Measurements from ENCODE around the gene PTPRD.

Gene PTPRD

GRCh38 chr9:8877753-8878494 lies 1734.9 kb downstream of the PTPRD start:
- no peak for DNase-seq

- DNase-seq, result no peak
Measured at GRCh38 chr9:8876303-8876702, 1736.5 kb downstream of the PTPRD start.

- no peak for DNase-seq
Measured at GRCh38 chr9:8874482-8874881, 1738.3 kb downstream of the PTPRD start.

GRCh38 chr9:8872802-8873201 lies 1740.0 kb downstream of the PTPRD start:
- no peak for DNase-seq

GRCh38 chr9:8871796-8872445 lies 1740.9 kb downstream of the PTPRD start:
- no peak for DNase-seq

GRCh38 chr9:8871396-8871795 lies 1741.4 kb downstream of the PTPRD start:
- DNase-seq, result no peak

GRCh38 chr9:8869812-8870211 lies 1743.0 kb downstream of the PTPRD start:
- DNase-seq, result no peak

- peak; percentile 43 for DNase-seq
Measured at GRCh38 chr9:8868632-8869031, 1744.2 kb downstream of the PTPRD start.

- no peak for DNase-seq
Measured at GRCh38 chr9:8867148-8867547, 1745.7 kb downstream of the PTPRD start.

- peak; percentile 4 for DNase-seq
Measured at GRCh38 chr9:8864545-8864896, 1748.3 kb downstream of the PTPRD start.

- DNase-seq, result peak; percentile 6
Measured at GRCh38 chr9:8863886-8864544, 1748.8 kb downstream of the PTPRD start.

- peak; percentile 27 for DNase-seq
Measured at GRCh38 chr9:8863069-8863468, 1749.7 kb downstream of the PTPRD start.

- DNase-seq, result peak; percentile 35
Measured at GRCh38 chr9:8860925-8861324, 1751.9 kb downstream of the PTPRD start.

GRCh38 chr9:8860086-8860485 lies 1752.7 kb downstream of the PTPRD start:
- DNase-seq, result peak; percentile 5

- no peak for DNase-seq
Measured at GRCh38 chr9:8859416-8859815, 1753.4 kb downstream of the PTPRD start.

GRCh38 chr9:8858596-8859161 lies 1754.1 kb downstream of the PTPRD start:
- peak; percentile 89 for DNase-seq

- peak; percentile 92 for DNase-seq
Measured at GRCh38 chr9:8857926-8858595, 1754.7 kb downstream of the PTPRD start.

- DNase-seq, result peak; percentile 83
Measured at GRCh38 chr9:8857068-8857925, 1755.5 kb downstream of the PTPRD start.

- peak; percentile 66 for DNase-seq
Measured at GRCh38 chr9:8856396-8857067, 1756.3 kb downstream of the PTPRD start.

- DNase-seq, result peak; percentile 68
Measured at GRCh38 chr9:8855046-8855445, 1757.8 kb downstream of the PTPRD start.

GRCh38 chr9:8852301-8852864 lies 1760.4 kb downstream of the PTPRD start:
- DNase-seq, result no peak

All from eye (tissue), 1 donor.